HG03469 (cell line): ENCODE measurements around the gene MMP20.

Experiments used
- ATAC-seq: cut with Tn5 transposase; IDR thresholded peaks from one replicate; pipeline ENCODE4 v1.9.1; 2021; ENCODE audit warnings: mild to moderate bottlenecking, moderate library complexity, moderate number of reproducible peaks; ENCODE audit not compliant: unreplicated experiment

MMP20 gene

DNA sequence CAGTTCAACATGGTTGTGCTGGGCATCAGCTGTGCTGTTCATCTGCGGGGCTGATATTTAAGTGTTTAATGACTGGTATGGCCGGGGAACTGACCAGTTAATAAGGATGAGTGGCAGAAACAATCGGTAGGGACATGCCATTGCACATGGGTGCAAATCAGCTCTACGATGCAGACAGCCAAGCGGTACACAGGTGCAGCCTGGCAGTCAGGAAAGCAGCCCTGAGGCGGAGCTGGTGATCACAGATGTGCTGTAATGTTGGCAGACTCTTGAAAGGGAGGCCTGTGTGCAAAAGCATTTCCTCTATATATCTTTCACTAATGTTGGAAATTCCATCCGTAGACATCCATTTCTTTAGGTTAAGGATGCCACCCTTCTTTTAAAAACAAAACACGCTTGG lies 1.1 kb downstream of the MMP20 start:
- no peak for ATAC-seq

DNA sequence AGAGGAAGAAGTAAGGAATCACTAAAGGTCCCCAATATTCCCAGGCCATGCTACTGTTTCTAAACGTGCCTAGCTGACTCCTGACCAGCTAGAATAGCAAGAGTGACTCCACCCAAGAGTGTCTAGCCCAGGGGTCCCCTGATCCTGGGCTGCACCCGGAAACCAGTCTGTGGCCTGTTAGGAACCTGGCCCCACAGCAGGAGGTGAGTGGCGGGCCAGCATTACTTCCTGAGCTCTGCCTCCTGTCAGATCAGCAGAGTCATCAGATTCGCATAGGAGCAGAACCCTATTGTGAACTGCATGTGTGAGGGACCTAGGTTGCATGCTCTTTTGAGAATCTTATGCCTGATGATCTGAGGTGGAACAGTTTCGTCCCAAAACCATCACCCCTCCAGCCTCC lies 2.0 kb downstream of the MMP20 start:
- no peak for ATAC-seq

DNA sequence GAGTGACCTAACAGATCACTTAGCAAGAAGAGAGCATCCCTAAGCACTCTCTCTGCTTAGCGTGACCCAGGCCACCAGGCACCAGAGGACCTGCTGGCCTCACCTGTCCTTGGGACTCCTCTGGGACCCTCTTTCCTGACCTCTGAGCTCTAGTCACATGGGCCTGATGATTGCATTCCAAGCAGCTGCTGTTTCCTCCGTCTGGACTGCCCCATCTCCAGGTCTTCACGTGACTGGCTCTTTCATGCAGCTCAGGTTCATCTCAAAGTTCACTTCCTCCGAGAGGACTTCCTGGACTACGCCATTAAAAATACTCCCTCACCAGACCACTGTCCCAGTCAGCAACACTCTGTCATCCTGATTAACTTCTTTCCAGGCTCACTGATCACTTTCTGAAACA lies 2.9 kb downstream of the MMP20 start:
- ATAC-seq = no peak

DNA sequence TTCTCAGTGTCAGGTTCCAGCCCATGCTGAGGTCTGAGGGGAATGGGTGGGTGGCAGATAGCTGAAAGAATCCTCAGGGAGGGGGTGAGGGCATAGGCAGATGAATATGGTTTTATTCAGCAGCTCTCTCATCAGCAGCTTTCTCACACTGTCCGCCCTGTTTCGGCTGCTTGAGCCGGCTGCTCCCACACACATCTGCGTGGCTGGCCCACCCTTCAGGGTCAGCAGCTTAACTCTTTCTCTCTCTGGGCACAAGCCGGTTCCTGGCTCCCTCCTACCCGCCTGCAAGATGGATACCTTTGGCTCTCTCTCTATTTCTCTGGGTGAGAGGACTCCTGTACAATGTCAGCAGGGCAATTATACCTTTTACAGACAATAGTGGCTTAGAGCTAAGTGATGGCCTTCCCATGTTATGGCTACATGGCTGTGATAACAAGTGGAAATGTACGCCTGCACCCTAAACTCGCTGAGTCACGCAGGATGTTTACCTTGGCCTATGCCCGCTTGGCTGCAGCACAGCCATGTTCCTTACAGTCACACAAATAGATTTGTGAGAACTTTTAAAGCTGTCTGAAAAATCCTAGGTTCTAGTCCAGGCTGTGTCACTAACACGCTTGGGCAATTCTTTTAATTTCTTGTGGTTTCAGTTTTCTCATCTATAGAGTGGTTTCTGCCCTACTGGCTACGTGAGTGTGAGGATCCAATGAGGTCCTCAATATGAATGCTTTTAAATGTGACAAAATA lies 4.1 kb downstream of the MMP20 start:
- ATAC-seq = peak; percentile 89

DNA sequence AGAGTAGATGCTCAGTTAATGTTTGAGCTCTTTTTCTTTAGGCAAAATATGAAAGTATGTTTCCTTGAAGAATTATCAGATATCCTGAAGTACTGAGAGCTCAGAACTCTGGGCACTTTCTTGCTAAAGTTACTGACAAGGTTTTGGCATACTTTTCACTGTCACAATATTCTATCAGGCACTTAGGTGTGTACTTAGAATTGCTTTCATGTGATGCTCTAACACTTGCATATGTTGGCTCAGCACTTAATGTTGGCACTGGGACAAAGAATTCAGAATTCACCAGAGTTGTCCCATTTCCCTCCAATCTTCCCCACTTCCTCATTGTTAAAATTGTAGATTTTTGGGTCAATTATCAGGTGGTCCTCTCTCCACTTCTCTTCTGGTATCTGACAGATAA lies 5.0 kb downstream of the MMP20 start:
- no peak for ATAC-seq

DNA sequence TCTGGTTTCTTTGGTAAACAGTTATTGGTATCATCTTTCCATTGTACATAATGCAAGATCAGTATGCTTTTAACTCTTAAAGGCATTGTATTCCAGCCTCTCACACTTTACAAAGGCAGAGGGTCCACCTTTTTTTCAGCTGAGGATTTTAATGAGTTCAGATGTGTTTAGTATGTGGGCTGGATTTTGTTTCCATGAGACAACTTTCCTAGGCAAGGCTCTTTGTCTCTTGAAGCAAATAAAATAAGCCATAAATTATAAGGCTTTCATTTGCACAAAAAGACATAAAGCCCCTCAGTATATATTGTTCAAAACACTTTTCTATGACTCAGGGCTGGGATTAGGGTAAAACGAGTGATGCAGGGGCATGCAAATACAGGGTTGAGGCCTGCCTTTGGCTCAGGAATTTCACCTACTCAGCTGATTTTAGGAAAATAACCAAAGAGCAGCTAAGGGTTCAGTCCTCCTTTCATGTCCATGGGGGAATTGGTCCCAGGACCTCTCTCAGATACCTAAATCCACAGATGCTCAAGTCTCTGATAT lies 7.6 kb downstream of the MMP20 start:
- no peak for ATAC-seq

DNA sequence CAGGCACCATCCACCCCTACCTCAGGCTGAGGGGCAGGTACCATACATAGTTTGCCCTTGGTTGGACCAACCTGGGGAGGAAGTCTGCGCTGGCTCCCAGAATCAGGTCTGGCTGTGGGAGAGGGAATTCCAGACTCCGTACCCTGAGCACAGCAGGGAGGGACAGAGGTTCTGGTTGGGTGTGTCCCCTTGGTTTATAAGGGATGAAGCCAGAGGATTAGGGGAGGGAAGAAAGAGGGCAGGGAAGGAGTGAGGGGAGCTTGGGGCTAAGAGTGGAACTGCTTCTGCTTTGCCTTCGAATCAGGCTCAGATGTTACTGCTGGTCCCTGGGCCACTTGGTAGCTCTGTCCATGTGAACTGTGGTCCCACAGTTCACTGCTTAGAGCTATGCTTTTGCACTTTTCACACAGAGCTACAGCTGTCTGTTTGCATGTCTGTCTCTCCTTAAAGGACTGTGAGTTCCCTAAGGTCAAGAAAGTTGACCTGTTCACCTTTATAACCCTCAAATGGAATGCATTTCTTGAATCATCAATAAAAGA lies 9.2 kb downstream of the MMP20 start:
- ATAC-seq = no peak

DNA sequence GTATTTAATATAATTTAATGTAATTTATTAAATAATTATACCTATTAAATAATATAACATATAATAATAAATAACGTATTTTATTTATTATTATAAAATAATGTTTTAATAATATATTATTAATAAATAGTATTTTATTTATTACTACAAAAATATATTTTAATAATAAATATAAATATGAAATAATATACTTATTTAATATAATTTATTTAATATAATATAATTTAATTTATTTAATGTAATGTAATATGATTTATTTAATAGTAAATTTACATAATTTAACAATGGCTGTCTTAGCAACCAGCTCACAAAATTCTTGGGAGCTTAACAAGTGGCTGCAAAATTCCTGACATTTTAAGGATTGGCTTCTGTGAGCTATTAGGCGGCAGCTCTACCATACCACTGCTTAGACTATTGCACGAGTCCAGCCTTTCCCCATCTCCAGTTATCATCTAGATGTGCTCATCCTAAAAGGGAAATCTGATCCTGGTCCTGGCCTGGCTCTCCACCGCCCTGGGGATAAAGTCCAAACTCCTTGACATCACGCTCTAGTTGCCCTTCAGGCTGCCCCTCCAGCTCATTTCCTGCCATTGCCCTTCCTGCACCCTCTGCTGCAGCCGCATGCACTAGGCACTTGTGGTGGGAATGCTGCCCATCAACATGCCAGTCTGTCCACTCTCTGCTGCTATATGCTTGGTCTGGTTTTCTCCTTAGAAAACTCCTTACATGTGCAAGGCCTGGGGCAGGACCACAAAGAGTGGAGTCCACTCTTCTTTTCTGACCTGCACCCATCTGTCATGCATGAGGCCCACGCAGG lies 9.8 kb downstream of the MMP20 start:
- ATAC-seq = no peak

DNA sequence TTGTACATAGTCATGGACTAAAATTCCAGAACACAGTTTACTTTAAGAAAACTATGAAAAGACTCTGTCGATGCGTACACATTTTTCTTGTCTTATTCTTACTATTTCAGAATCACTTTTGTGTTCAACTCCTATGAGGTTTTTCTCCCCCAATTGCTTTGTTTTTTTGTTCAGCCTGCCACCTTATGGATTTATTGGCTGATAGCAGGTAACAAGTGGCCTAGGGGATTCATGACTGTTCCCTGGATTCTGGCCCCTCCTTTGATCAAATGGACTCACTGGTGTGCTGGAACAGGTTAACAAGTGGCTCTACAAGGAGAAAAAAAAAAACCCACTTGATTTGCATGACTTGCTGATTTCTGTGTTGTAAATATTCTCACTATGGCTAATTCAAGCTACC lies 10.6 kb downstream of the MMP20 start:
- ATAC-seq = no peak

DNA sequence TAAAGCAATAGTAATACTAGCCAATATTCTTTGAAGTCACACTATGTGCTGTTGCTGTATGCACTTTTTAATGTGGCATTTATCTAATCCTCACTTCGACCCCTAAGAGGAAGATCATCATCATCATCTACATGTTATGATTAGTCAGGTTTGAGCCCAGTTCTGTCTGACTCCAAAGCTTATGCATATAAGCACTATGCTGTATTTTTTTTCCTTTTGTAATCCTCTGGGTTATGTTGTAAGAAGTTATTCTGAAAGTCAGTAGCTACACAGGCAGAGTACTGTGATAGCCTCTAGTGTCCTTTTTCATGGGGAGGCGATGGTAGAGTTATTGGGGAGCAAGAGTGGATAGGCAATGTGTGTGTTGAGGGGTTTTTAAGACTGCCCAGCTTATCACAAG lies 11.1 kb downstream of the MMP20 start:
- ATAC-seq = no peak

DNA sequence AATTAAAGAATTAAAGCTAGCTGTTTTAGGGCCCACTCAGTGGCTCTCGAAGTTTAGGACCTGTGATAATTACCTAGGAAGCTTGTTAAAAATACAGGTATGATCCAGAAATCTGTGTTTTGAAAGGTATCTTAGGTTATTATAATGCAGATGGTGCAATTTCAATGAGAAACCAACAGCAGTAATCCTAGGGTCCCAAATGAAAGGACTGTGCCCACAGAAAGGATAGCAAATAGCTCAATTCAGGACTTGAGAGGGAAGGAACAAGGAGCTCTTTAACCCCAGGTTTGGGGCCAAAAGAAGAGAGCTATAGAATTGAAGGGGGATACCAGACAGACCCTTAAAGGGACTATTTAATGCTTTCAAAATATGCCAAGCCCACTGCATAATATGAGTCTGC lies 11.7 kb downstream of the MMP20 start:
- no peak for ATAC-seq

DNA sequence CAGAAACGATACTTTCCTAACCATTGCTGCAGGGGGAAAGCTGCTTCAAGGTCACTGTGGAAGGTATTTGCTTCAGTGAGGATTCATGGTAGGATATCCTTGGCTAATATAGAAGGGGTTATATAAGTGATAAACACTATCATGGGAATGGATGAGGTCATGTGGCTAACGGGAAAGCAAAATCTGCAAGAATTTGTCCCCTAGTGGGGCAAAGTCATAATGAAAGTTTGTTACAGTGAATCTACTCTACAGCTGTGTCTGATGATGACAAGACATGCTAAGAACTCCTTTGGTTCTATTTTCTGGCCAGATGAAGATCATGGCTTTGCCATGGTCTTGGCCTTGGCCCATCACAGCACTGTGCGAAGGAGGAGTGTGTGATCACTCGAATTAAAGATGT lies 13.8 kb downstream of the MMP20 start:
- no peak for ATAC-seq

DNA sequence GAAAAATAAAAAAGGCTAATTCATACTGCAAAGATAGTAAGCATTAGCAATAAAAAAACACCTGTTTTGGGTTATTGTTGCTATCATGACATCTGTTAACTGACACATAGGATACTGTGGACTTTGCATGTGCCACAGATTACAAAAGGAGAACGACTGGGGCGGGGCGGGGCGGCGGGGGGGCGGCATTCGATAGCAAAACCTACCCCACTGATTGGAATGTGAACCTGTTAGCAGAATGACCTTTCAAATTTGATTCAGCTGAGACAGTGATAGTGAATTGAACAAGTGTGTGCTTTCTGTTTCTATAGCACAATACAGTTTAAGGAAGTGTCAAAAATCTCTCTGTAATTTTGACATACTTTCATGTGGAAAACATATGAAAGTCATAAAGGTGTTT lies 14.9 kb downstream of the MMP20 start:
- peak; percentile 38 for ATAC-seq

DNA sequence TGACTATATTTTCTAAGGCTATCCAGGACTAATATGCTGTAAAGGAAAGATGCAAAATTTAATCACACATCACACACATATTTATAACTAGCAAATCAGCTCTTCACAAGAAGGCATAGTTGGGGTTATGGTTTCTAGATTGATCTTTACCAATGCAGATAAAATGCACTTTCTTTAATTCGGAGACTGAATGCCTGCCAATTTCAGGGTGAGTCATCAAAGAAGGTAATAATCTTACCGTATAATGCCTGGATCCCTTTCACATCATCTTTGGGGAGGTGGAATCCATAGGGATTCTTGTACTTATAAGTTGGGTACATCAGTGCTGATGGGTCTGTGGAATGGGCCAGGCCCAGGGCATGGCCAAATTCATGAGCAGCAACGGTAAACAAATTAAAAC lies 16.4 kb downstream of the MMP20 start:
- ATAC-seq = no peak

DNA sequence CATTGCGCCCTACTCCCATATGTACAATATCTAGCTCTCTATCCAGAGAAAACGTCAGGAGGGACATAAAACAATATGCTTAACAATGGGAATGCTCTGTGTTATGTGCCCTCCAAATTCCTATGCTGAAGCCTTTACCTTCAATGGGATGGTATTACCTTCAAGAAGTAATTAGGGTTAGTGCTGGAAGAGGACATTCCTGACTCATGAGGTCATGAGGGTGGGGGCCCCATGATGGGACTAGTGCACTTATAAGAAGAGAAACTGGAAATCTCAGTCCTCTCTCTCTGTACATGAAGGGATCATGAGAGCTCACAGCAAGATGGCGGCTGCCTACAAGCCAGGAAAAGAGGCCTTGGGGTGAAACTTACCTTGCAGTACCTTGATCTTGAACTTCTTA lies 20.3 kb downstream of the MMP20 start:
- ATAC-seq = no peak

DNA sequence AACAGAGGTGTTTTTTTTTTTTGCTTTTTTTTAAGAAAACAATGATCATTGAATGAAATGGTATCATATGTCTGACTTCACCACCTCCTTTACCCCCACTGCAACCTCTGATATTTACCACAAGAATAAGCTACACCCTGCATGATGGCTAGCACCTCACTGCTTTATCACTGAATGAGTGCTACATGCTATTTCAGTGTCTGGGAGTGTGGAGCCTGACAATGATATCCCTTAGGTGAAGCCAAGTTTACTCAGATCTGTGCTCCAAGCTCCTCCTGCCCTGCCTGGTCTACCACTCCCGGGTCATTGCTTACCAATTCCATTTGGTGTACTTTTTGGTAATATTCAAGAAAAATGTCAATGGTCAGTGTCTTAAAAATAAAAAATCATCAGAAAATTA lies 21.1 kb downstream of the MMP20 start:
- no peak for ATAC-seq

DNA sequence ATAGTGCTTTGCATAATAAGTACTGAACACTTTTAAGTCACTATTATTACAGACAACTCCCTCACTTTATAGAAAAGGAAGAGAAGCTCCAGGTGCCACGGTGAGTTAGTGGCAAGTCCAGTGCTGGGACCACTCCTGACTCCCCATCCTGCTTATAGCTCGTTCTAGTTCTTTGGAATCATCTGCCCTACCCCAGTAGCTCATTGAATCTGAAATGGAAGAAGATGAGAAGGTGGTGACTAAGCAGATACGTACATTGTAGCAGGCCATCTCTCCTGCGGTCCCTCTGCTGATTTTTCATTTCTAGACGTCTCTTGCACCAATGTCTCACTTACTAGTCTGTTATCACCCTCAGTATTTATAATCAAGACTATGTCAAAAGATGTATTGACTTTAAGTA lies 21.6 kb downstream of the MMP20 start:
- ATAC-seq = no peak

DNA sequence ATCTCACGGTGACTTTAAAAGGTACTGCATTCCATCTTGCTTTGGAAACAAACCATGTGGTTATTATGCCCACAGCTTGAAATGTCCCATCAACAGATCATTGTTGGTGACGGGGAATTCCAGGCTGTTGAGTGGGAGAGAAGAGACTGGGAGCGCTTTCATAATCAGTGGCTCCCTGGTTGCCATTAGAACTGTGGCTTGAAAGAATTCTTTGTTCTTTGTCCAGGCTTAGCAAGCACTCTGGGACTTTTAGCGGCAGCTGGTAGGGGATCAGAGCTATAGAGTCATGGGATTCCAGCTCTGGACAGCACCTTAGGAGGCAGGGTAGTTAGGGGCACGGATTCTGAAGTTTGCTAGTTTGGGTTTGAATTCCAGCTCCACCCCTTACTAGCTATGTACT lies 22.0 kb downstream of the MMP20 start:
- no peak for ATAC-seq

DNA sequence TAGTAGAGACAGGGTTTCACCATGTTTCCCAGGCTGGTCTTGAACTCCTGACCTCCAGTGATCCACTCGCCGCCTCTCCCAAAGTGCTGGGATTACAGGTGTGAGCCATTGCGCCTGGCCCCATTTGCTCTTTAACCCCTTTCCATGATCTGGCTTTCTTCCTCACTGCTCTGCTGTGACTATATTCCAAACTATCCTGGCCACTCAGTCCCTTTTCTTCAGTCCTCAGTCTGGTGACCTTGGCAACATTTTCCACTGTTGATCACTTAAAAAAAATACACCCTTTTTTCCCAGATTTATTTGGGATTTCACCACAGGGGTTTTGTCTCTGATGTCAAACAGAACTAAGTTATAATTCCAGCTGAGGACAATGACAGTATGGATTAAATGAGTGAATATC lies 24.5 kb downstream of the MMP20 start:
- ATAC-seq = no peak

DNA sequence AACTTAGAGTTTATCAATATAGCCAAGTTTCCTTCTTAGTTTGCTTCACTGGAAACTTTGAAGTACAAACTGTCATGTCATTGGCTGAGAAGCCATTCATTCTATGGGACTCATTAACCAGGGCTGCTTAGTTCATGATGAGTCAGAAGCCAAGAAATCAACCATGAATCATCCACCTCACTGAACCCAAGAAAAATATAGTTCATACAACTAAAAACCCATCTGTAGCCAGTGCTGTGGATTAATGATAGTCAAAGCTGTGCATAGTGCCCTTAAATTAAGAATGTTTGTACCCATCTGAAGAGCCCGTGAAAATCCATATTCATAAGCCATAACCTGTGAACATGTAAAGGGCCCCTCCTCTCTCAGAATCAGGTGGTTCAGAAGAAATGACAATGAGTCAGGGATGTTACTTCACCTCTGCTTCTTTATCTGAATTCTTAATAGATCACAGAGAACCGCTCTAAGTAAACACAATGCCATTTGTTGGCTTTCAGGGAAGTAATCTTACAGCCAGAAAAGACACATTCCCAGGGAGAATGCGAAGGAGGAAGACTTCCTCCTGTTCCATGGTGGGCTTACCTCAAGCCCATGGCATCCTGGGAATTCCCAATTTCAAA lies 25.4 kb downstream of the MMP20 start:
- peak; percentile 90 for ATAC-seq

DNA sequence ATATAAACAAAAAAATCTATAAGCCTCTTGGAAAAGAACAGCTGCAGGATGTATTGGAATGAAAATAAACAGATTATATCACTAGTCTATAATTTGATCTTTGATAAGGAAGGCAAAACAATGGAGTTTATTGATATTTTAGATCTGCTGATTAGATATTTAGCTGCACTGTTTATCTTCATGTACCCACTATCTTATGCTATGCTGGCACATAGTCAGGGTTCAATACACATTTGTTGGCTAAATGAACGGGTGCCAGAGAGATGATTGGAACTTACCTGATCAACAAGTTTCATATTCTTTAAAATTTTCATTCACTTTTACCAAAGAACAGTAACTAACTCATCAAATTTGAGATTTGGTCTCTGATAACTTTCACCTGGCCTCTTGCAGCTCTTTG lies 26.9 kb downstream of the MMP20 start:
- ATAC-seq = no peak

DNA sequence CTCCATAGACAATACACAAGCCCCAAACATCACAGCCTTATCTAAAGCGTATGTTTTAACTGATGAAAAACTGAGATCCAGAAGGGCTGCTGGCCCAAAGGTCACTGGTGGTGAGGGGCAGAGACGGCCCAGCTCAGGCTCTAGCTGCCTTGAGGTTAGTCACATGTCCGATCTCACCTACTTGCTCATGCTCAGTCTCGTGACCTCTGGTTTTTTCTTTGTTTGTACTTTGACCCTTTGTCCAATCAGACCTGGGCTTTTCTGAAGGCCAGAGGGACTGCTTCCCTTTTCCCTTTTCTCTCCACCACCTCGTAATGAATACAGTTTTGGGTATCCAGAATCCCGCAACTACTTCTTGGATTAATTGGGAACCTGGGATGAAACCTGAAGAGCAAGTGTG lies 28.6 kb downstream of the MMP20 start:
- ATAC-seq = no peak
